ENCODE data around the gene NFYB. TPM values are rescaled to one million over a fixed set of nuclear protein-coding genes. Genes with fewer than 3 reads are reported as not detected.
"Not testable (repeated sequence)": the region's sequence is repeated elsewhere in the genome, so short reads cannot be mapped to it uniquely, and the experiment has no call there.

NFYB gene
- total RNA-seq, 1 donor from 2014 or later = 30.3 TPM

GRCh38 chr12:104121001-104121400, 17.0 kb downstream of the NFYB start:
- no peak for DNase-seq (ENCODE audit: low spot score)

GRCh38 chr12:104115587-104115975, 22.4 kb downstream of the NFYB start:
- DNase-seq (ENCODE audit: low spot score) = no peak

- not testable (repeated sequence) for DNase-seq (ENCODE audit: low spot score)
Measured at GRCh38 chr12:104114834-104115586, 23.0 kb downstream of the NFYB start.

GRCh38 chr12:104109446-104110271, 28.4 kb downstream of the NFYB start:
- DNase-seq (ENCODE audit: low spot score) = no peak

GRCh38 chr12:104108755-104109445, 29.1 kb downstream of the NFYB start:
- DNase-seq (ENCODE audit: low spot score) = no peak

- no peak for DNase-seq (ENCODE audit: low spot score)
Measured at GRCh38 chr12:104106965-104107364, 31.0 kb downstream of the NFYB start.

- DNase-seq (ENCODE audit: low spot score) = no peak
Measured at GRCh38 chr12:104105461-104105860, 32.5 kb downstream of the NFYB start.

- DNase-seq (ENCODE audit: low spot score) = no peak
Measured at GRCh38 chr12:104097954-104098353, 40.1 kb downstream of the NFYB start.

- no peak for DNase-seq (ENCODE audit: low spot score)
Measured at GRCh38 chr12:104095289-104095688, 42.7 kb downstream of the NFYB start.

- no peak for DNase-seq (ENCODE audit: low spot score)
Measured at GRCh38 chr12:104094284-104094683, 43.7 kb downstream of the NFYB start.

- DNase-seq (ENCODE audit: low spot score) = no peak
Measured at GRCh38 chr12:104091136-104091535, 46.9 kb downstream of the NFYB start.

- no peak for DNase-seq (ENCODE audit: low spot score)
Measured at GRCh38 chr12:104090685-104091084, 47.3 kb downstream of the NFYB start.

GRCh38 chr12:104083769-104084475, 54.1 kb downstream of the NFYB start:
- no peak for DNase-seq (ENCODE audit: low spot score)

- no peak for DNase-seq (ENCODE audit: low spot score)
Measured at GRCh38 chr12:104080764-104081163, 57.2 kb downstream of the NFYB start.

- no peak for DNase-seq (ENCODE audit: low spot score)
Measured at GRCh38 chr12:104079024-104079423, 59.0 kb downstream of the NFYB start.

- DNase-seq (ENCODE audit: low spot score) = no peak
Measured at GRCh38 chr12:104073699-104074098, 64.3 kb downstream of the NFYB start.

- DNase-seq (ENCODE audit: low spot score) = no peak
Measured at GRCh38 chr12:104072099-104072498, 65.9 kb downstream of the NFYB start.

Measured in mesenteric fat pad (tissue), 1 donor.